PFSK-1 (cell line): Measurements from ENCODE around the gene PIK3R1.

ENCODE experiments used
- FOXP2 ChIP-seq: optimal IDR thresholded peaks from 2 replicates; pipeline ENCODE3; 2011; ENCODE audit warnings: borderline replicate concordance, control low read depth, inconsistent platforms; ENCODE audit not compliant: insufficient read depth; ENCODE audit errors: extremely low read length, extremely low read depth
- POLR2AphosphoS5 ChIP-seq: IDR thresholded peaks from 2 replicates; pipeline ENCODE4 v1.6.1; 2012; ENCODE audit warnings: low read depth, mild to moderate bottlenecking, control low read depth, low read length, moderate library complexity
- REST ChIP-seq, 2 experiments: IDR thresholded peaks; 2 replicates each; pipeline versions ENCODE4 v1.6.1 to v1.8.0; 2011 to 2012; ENCODE audit warnings: low read depth in 2 of 2, low read length in 2 of 2, control low read depth in 1 of 2, inconsistent platforms in 1 of 2, mild to moderate bottlenecking in 1 of 2, moderate library complexity in 1 of 2; ENCODE audit not compliant: insufficient read depth in 1 of 2
- SIN3A ChIP-seq: IDR thresholded peaks from 2 replicates; pipeline ENCODE4 v1.6.1; 2012; ENCODE audit warnings: mild to moderate bottlenecking, low read length, moderate library complexity, borderline replicate concordance; ENCODE audit not compliant: insufficient read depth
- TAF1 ChIP-seq: IDR thresholded peaks from 2 replicates; pipeline ENCODE4 v1.6.1; 2012; ENCODE audit warnings: low read length, control low read depth, borderline replicate concordance; ENCODE audit not compliant: insufficient read depth

DNA sequence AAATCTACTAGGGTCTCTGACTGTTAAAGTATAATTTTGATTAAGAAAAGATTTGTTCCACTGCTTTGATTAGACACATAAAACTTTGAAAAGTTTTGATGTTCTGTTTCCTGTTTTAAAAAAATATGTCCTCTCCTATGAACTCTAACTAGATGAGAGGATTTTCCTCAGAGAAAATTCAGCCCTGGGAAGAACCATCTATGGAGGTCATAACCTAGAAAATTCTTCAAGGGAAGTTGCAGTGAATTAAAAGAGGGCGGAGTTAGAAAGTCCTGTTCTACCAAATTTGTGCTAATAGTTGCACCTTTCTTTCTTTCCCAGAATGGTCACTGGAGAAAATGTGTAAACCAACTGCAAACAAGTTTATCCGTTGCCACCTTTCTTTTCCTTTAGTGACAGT is 27.7 kb downstream of the PIK3R1 start:
- TF ChIP-seq TAF1 (no peak), POLR2AphosphoS5 (no peak), REST (IDR thresholded peaks at IDR 0.05; ENCODE audit: insufficient read depth in 1 of 2, low read depth in 2 of 2, low read length in 2 of 2) (no peak), SIN3A (no peak), FOXP2 (no peak)
